Gastrocnemius medialis (tissue), 4 donors: ENCODE results near the gene RFNG. TPM values are rescaled to one million over a fixed set of nuclear protein-coding genes. Genes with fewer than 3 reads are reported as not detected.

Experiments
- ATAC-seq, 2 donors: fragments of 150-250 bp; one replicate each; pipeline ENCODE4 v1.9.1; 2016
- DNase-seq, 2 donors: peaks; one replicate each; pipeline ENCODE4 v3.0.0-alpha.2; 2019
- H3K27ac ChIP-seq, 4 donors: fragments of 200-600 bp; sonication (generic); 1 replicate in 1 of 4; 2 replicates in 3 of 4; pipeline ENCODE4 v1.5.1; 2016 to 2018; ENCODE audit warnings: mild to moderate bottlenecking in 2 of 4, moderate library complexity in 1 of 4
- H3K27me3 ChIP-seq, 3 donors: fragments of 200-600 bp; sonication (generic) in 2 of 3; 1 replicate in 1 of 3; 2 replicates in 2 of 3; pipeline versions ENCODE4 v1.5.1 to v1.6.0; 2016 to 2019; ENCODE audit warnings: mild to moderate bottlenecking in 1 of 3, moderate library complexity in 1 of 3
- H3K36me3 ChIP-seq, 2 donors: fragments of 200-600 bp; sonication (generic) in 1 of 2; one replicate each; pipeline ENCODE4 v1.5.1; 2017 to 2018
- H3K4me1 ChIP-seq, 2 donors: fragments of 200-600 bp; sonication (generic) in 1 of 2; one replicate each; pipeline ENCODE4 v1.5.1; 2016 to 2017; ENCODE audit warnings: mild to moderate bottlenecking in 2 of 2
- H3K4me3 ChIP-seq, 4 donors: fragments of 200-600 bp; sonication (generic) in 3 of 4; 1 replicate in 1 of 4; 2 replicates in 3 of 4; pipeline ENCODE4 v1.5.1; 2016 to 2019; ENCODE audit warnings: mild to moderate bottlenecking in 2 of 4
- H3K9me3 ChIP-seq, 3 donors: fragments of 200-600 bp; sonication (generic) in 2 of 3; 1 replicate in 1 of 3; 2 replicates in 2 of 3; pipeline ENCODE4 v1.5.1; 2016 to 2019
- CTCF ChIP-seq, 5 experiments: fragments of 450-650 bp in 3 of 5; fragments of 200-600 bp in 2 of 5; sonication (generic) in 2 of 5; IDR thresholded peaks in 4 of 5; conservative IDR thresholded peaks in 1 of 5; 1 replicate in 4 of 5; 2 replicates in 1 of 5; pipeline ENCODE4 v1.5.1; 2016 to 2019; ENCODE audit warnings: antibody characterized with exemption in 5 of 5, mild to moderate bottlenecking in 3 of 5, moderate library complexity in 3 of 5
- POLR2A ChIP-seq, 2 donors: fragments of 450-650 bp; IDR thresholded peaks; one replicate each; pipeline ENCODE4 v1.6.1; 2017; ENCODE audit warnings: antibody characterized with exemption in 2 of 2, mild to moderate bottlenecking in 2 of 2, moderate library complexity in 2 of 2
- in situ Hi-C, 4 donors: fragments of 200-750 bp; cut with MboI; loops; one replicate each; pipeline versions ENCODE4 v1.15.0 to v1.8.0; 2017; ENCODE audit warnings: low sequenced_read_pairs in 4 of 4
- intact Hi-C: fragments of 100-400 bp; cut with DNase I; formaldehyde crosslinking; loops from one replicate; pipeline ENCODE4 v1.15.1; 2023; ENCODE audit warnings: low total_unique reads
- total RNA-seq, 4 donors: library from RNA; depleted of rRNA; stranded (reverse); fragments of >200 nt; gene quantifications; one replicate each; pipeline versions ENCODE4 v1.1.0 to v1.2.3, GENCODE V29; 2016

Gene RFNG
- total RNA-seq, 4 donors from 2014 or later: 29.6 to 64.9 (median 49.1) TPM

- H3K27me3 ChIP-seq: peaks cover 10 to 14% (median 11%) of the 10 kb centered on the region in 3 donors
- H3K27ac ChIP-seq: no peak overlapping the region
- DNase-seq (no peak), ATAC-seq (no peak)
- TF ChIP-seq POLR2A (IDR thresholded peaks at IDR 0.05) (no peak), CTCF (IDR thresholded peaks at IDR 0.05 in 4 of 5, conservative IDR thresholded peaks at IDR 0.05 in 1 of 5) (no peak)
- intact Hi-C loops: no loop called here
- H3K9me3 ChIP-seq: no peaks in the 10 kb centered on the region
- H3K4me3 ChIP-seq: no peak overlapping the region
- H3K36me3 ChIP-seq: no peaks in the 10 kb centered on the region
- in situ Hi-C loops: loop anchor here in 1 of 4 donors (25.0 kb wide), 1 partner anchor 109 kb away; no protein-coding TSS in a partner anchor
- H3K4me1 ChIP-seq: peaks cover 9 to 31% of the 10 kb centered on the region in 2 donors
Observed at GRCh38 chr17:82028246-82028645, 23.4 kb downstream of the RFNG start.

GRCh38 chr17:82025401-82026107, 26.1 kb downstream of the RFNG start:
- Histone ChIP-seq H3K9me3 (no peaks in the 10 kb centered on the region), H3K27me3 (peaks cover 0 to under 1% (median 0%) of the 10 kb centered on the region in 3 donors), H3K36me3 (no peaks in the 10 kb centered on the region), H3K4me3 (no peak overlapping the region), H3K4me1 (peaks cover 19 to 39% of the 10 kb centered on the region in 2 donors), H3K27ac (no peak overlapping the region)
- TF ChIP-seq CTCF (IDR thresholded peaks at IDR 0.05 in 4 of 5, conservative IDR thresholded peaks at IDR 0.05 in 1 of 5): no peak
- TF ChIP-seq POLR2A (IDR thresholded peaks at IDR 0.05): no peak
- ATAC-seq: no peak
- intact Hi-C loops (no loop called here), in situ Hi-C loops (loop anchor here in 1 of 4 donors (25.0 kb wide), 1 partner anchor 112 kb away; no protein-coding TSS in a partner anchor)
- no peak for DNase-seq

- Histone ChIP-seq H3K27ac (no peak overlapping the region), H3K4me3 (no peak overlapping the region), H3K27me3 (no peaks in the 10 kb centered on the region), H3K36me3 (no peaks in the 10 kb centered on the region), H3K4me1 (peaks cover 19 to 37% of the 10 kb centered on the region in 2 donors), H3K9me3 (no peaks in the 10 kb centered on the region)
- intact Hi-C loops (no loop called here), in situ Hi-C loops (loop anchor here in 2 of 4 donors (5.0 to 25.0 kb wide), 2 partner anchors 63 to 112 kb away; partner anchors contain the start of gene NOTUM (in 1 of the 2))
- ATAC-seq (no peak), DNase-seq (no peak)
- TF ChIP-seq CTCF (IDR thresholded peaks at IDR 0.05 in 4 of 5, conservative IDR thresholded peaks at IDR 0.05 in 1 of 5): no peak
- no peak for TF ChIP-seq POLR2A (IDR thresholded peaks at IDR 0.05)
Observed at GRCh38 chr17:82024859-82025258, 26.8 kb downstream of the RFNG start.

GRCh38 chr17:82023447-82024241, 28.0 kb downstream of the RFNG start:
- Histone ChIP-seq H3K9me3 (no peaks in the 10 kb centered on the region), H3K27me3 (no peaks in the 10 kb centered on the region), H3K27ac (peak overlapping the region; percentile 19 to 56 (median 30)), H3K36me3 (no peaks in the 10 kb centered on the region), H3K4me3 (peak overlapping the region; percentile 76 to 92 (median 84)), H3K4me1 (peaks cover 25 to 48% of the 10 kb centered on the region in 2 donors)
- no peak for DNase-seq
- TF ChIP-seq CTCF (IDR thresholded peaks at IDR 0.05 in 4 of 5, conservative IDR thresholded peaks at IDR 0.05 in 1 of 5): no peak
- TF ChIP-seq POLR2A (IDR thresholded peaks at IDR 0.05): no peak
- in situ Hi-C loops (loop anchor here in 1 of 4 donors (5.0 kb wide), 1 partner anchor 61 kb away; the partner anchor contains the start of gene NOTUM), intact Hi-C loops (loop anchor here (1.0 kb wide), 3 partner anchors 14 to 163 kb away; partner anchors contain the start of genes ASPSCR1, DCXR and P4HB)
- peak in 1 of 2 donors; percentile 4 for ATAC-seq
